Gastroesophageal sphincter (tissue), 3 donors: ENCODE data around the gene NUP210.

ENCODE experiments used
- EP300 ChIP-seq: sonication (generic); formaldehyde crosslinking; IDR thresholded peaks from one replicate; pipeline ENCODE4 v1.6.1; 2017; ENCODE audit warnings: antibody characterized with exemption, mild to moderate bottlenecking
- POLR2A ChIP-seq, 2 donors: fragments of 450-650 bp; IDR thresholded peaks; one replicate each; pipeline ENCODE4 v1.6.1; 2017; ENCODE audit warnings: antibody characterized with exemption in 2 of 2, mild to moderate bottlenecking in 2 of 2, moderate library complexity in 1 of 2
- TF ChIP-seq, protein P1 (sequence below), 4 experiments: fragments of 200-600 bp in 2 of 4; fragments of 450-650 bp in 2 of 4; sonication (generic) in 1 of 4; IDR thresholded peaks; one replicate each; pipeline ENCODE4 v1.5.1; 2017 to 2019; ENCODE audit warnings: antibody characterized with exemption in 4 of 4, mild to moderate bottlenecking in 2 of 4, moderate library complexity in 2 of 4

DNA sequence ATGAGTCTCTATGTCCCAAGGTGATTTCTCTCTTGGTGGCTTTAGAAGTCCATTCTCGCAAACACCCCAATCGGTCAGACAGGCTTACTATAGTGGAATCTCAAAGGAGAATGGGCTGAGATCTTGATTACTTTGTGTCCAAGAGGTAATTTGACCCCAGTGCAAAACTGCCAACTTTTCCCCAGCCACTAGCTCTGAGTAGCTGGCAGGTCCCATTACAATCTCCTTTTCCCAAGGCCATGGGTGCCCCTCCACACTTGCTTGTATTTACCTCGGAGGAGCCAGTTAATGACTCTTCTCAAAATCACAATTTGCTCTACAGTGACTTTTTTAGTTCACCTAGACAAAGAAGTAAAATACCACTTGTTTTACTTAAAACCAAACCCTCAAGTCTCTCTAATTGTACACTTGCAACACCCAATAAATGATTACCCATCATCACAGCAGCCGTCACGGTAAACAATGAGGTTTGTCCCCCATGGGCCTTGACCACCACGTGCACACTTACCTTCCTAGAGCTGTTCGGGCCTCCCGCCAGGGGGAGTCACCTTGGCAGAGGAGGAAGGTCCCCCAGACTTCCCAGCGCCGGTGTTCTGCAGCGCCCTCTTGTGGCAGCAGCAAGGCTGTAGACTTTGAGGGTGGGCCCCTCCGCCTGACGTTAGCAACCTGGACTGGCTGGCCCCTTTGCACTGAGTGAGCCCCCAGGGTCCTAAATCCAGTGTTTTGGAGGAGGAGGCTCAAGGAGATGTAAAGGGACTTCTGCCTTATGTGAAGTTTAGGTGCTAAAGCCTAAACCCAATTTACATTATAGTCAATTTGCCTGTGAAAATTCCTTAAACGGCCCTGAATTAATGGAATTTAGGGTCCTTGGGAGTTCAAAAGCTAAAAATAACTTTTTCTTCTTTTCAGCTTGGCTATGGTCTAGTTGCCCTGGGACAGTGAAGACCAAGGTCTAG is 41.3 kb upstream of the NUP210 start:
- TF ChIP-seq, protein P1, sequence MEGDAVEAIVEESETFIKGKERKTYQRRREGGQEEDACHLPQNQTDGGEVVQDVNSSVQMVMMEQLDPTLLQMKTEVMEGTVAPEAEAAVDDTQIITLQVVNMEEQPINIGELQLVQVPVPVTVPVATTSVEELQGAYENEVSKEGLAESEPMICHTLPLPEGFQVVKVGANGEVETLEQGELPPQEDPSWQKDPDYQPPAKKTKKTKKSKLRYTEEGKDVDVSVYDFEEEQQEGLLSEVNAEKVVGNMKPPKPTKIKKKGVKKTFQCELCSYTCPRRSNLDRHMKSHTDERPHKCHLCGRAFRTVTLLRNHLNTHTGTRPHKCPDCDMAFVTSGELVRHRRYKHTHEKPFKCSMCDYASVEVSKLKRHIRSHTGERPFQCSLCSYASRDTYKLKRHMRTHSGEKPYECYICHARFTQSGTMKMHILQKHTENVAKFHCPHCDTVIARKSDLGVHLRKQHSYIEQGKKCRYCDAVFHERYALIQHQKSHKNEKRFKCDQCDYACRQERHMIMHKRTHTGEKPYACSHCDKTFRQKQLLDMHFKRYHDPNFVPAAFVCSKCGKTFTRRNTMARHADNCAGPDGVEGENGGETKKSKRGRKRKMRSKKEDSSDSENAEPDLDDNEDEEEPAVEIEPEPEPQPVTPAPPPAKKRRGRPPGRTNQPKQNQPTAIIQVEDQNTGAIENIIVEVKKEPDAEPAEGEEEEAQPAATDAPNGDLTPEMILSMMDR (IDR thresholded peaks at IDR 0.05): peak in 3 of 4 experiments; percentile 7 to 43 (median 13)
- TF ChIP-seq EP300 (no peak), POLR2A (IDR thresholded peaks at IDR 0.05) (no peak)
